ENCODE results near the gene FSTL5. TPM values are rescaled to one million over a fixed set of nuclear protein-coding genes. Genes with fewer than 3 reads are reported as not detected.

The FSTL5 gene
- total RNA-seq, 1 experiment from 2014 or later, result 29.4 TPM

DNA sequence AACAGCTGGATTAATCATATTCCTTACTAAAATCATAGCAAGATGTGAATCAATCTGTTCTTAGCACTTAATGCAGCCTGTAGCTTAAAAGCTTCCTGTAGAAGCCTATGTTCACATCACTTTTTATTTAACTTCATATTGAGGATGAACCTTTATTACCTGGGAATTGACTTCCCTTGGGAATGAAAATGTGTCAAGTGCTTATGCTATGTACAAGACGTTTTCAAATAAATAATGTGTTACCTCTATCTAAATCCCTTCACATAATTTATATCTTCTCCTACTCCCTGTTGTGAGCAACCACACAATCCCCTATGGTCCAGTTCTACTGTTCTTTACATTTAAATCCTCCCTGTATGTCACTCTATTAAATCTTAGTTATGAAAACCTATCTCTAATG, 633.1 kb downstream of the FSTL5 start:
- no peaks in the 10 kb centered on the region for H3K9me2 ChIP-seq (ENCODE audit: insufficient read depth)
- H2AFZ ChIP-seq, result no peak overlapping the region
- TF ChIP-seq EZH2 (IDR thresholded peaks at IDR 0.05; ENCODE audit: low read depth) (no peak), CTCF (conservative IDR thresholded peaks at IDR 0.05) (no peak)
- no peaks in the 10 kb centered on the region for H3K4me1 ChIP-seq (replicated peaks; ENCODE audit: insufficient read depth)
- no peaks in the 10 kb centered on the region for H4K20me1 ChIP-seq (ENCODE audit: insufficient read depth)
- ChIA-PET POLR2A (ENCODE audit: unreplicated experiment) (no interaction called here), CTCF (no interaction called here)
- no peak overlapping the region for H3K4me3 ChIP-seq
- no peak for DNase-seq
- H3F3A ChIP-seq (ENCODE audit: insufficient read depth, low read depth), result no peaks in the 10 kb centered on the region
- no peak overlapping the region for H3K27ac ChIP-seq
- H3K36me3 ChIP-seq (ENCODE audit: low read depth), result no peaks in the 10 kb centered on the region
- no peaks in the 10 kb centered on the region for H3K27me3 ChIP-seq (ENCODE audit: insufficient read depth, low read depth)
- H3K79me2 ChIP-seq (ENCODE audit: low read depth), result no peaks in the 10 kb centered on the region
- H3K9me3 ChIP-seq (ENCODE audit: insufficient read depth, low read depth), result no peaks in the 10 kb centered on the region
- no TSS peak for BruUV-seq (replicated peaks)
- intact Hi-C loops (cut with micrococcal nuclease; ENCODE audit: unreplicated experiment), result no loop called here
- no peak overlapping the region for H3K4me2 ChIP-seq

GRCh38 chr4:161525121-161525520, 638.7 kb downstream of the FSTL5 start:
- BruUV-seq (replicated peaks), result no TSS peak
- Histone ChIP-seq H3K27me3 (ENCODE audit: insufficient read depth, low read depth) (no peaks in the 10 kb centered on the region), H3K9me2 (ENCODE audit: insufficient read depth) (no peaks in the 10 kb centered on the region), H3F3A (ENCODE audit: insufficient read depth, low read depth) (no peaks in the 10 kb centered on the region), H3K4me3 (no peak overlapping the region), H3K36me3 (ENCODE audit: low read depth) (no peaks in the 10 kb centered on the region), H4K20me1 (ENCODE audit: insufficient read depth) (no peaks in the 10 kb centered on the region), H3K4me2 (no peak overlapping the region), H3K4me1 (replicated peaks; ENCODE audit: insufficient read depth) (no peaks in the 10 kb centered on the region), H3K79me2 (ENCODE audit: low read depth) (no peaks in the 10 kb centered on the region), H3K9me3 (ENCODE audit: insufficient read depth, low read depth) (no peaks in the 10 kb centered on the region), H2AFZ (no peak overlapping the region), H3K27ac (no peak overlapping the region)
- TF ChIP-seq CTCF (conservative IDR thresholded peaks at IDR 0.05) (no peak), EZH2 (IDR thresholded peaks at IDR 0.05; ENCODE audit: low read depth) (no peak)
- intact Hi-C loops (cut with micrococcal nuclease; ENCODE audit: unreplicated experiment), result no loop called here
- no peak for DNase-seq
- CTCF ChIA-PET, result no interaction called here
- POLR2A ChIA-PET (ENCODE audit: unreplicated experiment), result no interaction called here

GRCh38 chr4:161522031-161522430, 641.8 kb downstream of the FSTL5 start:
- Histone ChIP-seq H3F3A (ENCODE audit: insufficient read depth, low read depth) (no peaks in the 10 kb centered on the region), H3K36me3 (ENCODE audit: low read depth) (no peaks in the 10 kb centered on the region), H3K27ac (no peak overlapping the region), H3K4me3 (no peak overlapping the region), H3K27me3 (ENCODE audit: insufficient read depth, low read depth) (no peaks in the 10 kb centered on the region), H3K79me2 (ENCODE audit: low read depth) (no peaks in the 10 kb centered on the region), H3K4me2 (no peak overlapping the region), H3K9me3 (ENCODE audit: insufficient read depth, low read depth) (no peaks in the 10 kb centered on the region), H3K9me2 (ENCODE audit: insufficient read depth) (no peaks in the 10 kb centered on the region), H3K4me1 (replicated peaks; ENCODE audit: insufficient read depth) (no peaks in the 10 kb centered on the region), H4K20me1 (ENCODE audit: insufficient read depth) (no peaks in the 10 kb centered on the region), H2AFZ (peak overlapping the region; percentile 60; the same call in 1 of the 2 replicates)
- POLR2A ChIA-PET (ENCODE audit: unreplicated experiment), result no interaction called here
- CTCF ChIA-PET, result no interaction called here
- BruUV-seq (replicated peaks), result no TSS peak
- DNase-seq, result no peak
- no peak for TF ChIP-seq EZH2 (IDR thresholded peaks at IDR 0.05; ENCODE audit: low read depth)
- TF ChIP-seq CTCF (conservative IDR thresholded peaks at IDR 0.05), result no peak
- intact Hi-C loops (cut with micrococcal nuclease; ENCODE audit: unreplicated experiment), result no loop called here
